HG03097 (cell line): ENCODE measurements around the gene HTT.

ENCODE experiments used
- ATAC-seq: cut with Tn5 transposase; IDR thresholded peaks from one replicate; pipeline ENCODE4 v1.9.1; 2021; ENCODE audit not compliant: unreplicated experiment, low FRiP score

Gene HTT

DNA sequence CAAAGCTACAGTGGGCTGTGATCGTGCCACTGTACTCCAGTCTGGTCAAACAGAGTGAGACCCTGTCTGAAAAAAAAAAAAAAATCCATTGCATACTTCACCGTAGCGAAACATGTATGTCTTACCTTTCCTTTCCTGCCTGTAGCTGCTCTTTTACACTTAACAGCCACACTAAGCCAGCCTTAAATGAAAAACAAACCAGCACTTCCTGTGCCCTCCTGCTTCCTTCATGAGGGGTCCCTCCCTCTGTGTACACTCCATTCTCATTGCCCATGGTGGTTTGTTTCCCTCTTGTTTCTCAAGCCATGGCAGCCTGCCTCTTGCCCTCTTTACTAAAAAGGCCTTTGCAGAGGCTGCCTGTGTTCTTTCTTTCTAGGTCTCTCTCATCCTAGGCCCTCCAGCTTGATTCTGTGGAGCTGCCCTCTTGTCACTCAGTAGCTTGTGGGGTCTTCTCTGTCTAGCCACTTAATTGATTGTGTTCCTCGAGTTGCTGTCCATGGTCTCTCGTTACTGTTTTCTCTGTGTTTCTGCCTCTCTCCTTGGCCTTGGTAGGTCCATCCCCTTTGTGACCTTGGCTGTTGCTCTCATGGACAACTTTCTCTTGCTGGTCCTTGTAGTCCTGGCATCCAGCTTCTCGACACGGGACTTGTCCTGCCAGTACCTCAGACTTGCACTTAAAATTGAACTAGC, 122.3 kb downstream of the HTT start:
- no peak for ATAC-seq

- no peak for ATAC-seq
Observed at GRCh38 chr4:3197366-3198105, 123.1 kb downstream of the HTT start.

DNA sequence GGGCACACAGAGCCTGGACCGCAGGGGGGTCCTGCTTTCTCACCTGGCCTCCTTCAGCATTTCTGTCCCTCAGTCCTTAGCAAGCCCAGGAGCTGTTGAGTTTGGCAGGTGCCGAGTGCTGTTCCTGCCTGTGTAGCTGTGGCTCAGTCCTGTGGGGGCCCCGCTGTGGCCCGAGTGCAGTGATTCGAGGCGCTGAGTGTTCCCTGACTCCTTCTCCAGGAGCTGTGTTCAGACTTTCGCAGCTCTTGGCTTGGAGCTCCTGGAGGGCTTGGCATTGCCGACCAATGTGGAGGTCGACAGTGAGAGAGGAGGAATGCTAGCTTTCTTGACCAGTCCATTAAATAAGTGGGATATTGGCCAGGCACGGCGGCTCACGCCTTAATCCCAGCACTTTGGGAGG, 124.4 kb downstream of the HTT start:
- ATAC-seq, result no peak

DNA sequence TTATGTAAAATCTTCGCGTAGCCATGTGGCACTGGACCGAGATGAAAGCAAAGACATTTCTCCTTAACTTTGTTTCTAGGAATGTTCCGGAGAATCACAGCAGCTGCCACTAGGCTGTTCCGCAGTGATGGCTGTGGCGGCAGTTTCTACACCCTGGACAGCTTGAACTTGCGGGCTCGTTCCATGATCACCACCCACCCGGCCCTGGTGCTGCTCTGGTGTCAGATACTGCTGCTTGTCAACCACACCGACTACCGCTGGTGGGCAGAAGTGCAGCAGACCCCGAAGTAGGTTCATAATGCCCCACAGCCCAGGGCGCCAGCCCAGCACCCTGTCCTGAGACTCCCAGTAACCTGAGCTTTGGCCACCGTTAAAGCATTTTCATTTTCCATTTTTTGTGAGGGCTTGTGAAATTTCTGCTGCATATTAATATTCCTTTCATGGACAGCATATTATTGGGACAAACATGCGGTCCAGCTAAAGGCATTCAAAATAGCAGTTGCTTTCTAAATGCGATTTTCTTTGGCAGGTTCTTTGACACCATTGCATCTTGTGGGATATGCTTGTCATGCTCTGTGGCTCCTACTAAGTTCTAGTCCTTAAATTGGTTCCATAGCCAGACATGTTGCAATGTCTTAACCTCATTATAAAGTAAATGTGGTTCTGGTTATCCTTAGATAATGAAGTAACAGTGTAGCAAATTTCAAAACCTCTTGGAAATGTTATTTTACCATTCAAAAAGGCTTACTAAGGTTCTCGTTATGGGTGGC, 125.4 kb downstream of the HTT start:
- no peak for ATAC-seq

- ATAC-seq, result no peak
Observed at GRCh38 chr4:3200423-3201090, 126.1 kb downstream of the HTT start.

DNA sequence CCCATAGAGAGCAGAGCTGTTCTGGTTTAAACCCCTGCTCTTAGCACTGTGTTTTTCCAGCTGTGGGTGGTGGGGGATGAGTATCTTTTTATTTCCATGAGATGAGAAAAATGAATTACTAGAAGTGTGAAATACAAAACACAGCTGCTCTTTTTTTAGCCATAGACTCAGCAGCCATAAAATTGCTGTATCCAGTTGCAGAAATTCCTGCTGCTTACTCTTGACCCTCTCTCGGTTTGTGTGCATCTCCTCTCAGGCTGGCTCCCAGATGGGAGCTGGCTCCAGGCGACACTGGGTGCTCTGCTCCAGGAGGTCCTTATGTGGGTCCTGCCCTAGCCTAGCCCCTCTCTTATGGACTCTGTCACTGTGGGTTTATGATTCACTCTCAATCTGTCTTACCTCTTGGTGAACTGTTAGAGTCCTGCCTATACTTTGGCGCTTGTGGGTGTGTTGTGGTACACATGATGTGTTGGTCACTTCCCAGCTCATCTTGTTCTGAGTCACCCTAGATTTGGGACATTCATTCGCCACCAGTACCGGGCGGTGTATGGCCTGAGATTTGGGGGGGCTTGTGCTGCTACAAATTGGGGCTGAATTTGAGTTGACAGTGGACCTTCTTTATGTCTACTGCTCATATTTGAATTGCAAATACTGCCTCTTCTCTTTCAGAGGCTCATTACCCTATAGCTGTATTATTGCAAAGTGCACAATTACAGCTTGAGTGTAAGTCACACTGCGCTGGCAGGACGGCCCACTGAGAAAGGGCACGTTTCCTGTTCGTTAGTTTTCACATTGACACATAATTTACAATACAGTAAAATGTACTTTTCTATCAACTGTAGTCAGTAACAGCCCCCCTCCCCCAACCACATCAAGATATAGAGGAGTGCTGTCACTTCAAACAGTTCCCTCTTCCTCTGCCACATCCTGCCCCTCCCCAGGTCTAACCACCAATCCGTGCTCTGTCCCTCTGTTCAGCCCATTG, 127.5 kb downstream of the HTT start:
- ATAC-seq, result peak; percentile 54

- no peak for ATAC-seq
Observed at GRCh38 chr4:3202836-3203820, 128.6 kb downstream of the HTT start.

- ATAC-seq, result no peak
Observed at GRCh38 chr4:3203971-3204431, 129.5 kb downstream of the HTT start.

- ATAC-seq, result no peak
Observed at GRCh38 chr4:3205995-3206394, 131.5 kb downstream of the HTT start.

GRCh38 chr4:3206439-3207100, 132.1 kb downstream of the HTT start:
- ATAC-seq, result no peak

- ATAC-seq, result no peak
Observed at GRCh38 chr4:3207531-3208037, 133.1 kb downstream of the HTT start.

GRCh38 chr4:3208826-3209225, 134.3 kb downstream of the HTT start:
- no peak for ATAC-seq

DNA sequence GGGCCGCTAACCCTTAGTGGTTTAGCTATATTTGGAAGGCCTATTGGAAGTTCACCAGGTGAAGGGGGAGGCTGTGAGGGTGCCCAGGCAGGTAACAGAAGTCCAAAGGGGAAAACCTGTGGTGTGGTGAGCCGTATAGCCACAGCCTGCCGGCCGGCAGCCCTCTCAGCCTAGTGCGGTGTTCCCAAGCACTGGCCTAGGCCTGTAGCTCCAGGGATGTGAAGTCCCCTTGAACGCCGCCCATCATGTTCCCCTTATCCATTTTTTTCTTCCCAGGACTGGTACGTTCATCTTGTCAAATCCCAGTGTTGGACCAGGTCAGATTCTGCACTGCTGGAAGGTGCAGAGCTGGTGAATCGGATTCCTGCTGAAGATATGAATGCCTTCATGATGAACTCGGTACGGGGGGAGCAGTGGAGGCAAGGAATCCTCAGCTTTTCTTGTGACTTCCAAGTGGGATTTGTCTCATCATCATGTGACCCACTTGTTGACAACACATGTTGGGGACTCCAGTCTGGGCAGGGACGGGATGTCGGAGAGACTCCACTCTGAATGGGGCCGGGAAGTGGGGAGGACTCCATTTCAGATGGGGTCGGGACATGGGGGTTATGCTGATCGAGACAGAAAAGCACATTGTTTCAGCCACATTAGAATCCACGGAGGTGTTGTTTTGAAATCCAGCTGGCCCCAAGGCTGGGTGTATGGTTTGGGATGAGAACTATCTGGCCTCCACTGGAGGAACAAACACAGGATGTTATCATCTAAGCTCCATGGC, 135.3 kb downstream of the HTT start:
- no peak for ATAC-seq

GRCh38 chr4:3210467-3210866, 136.0 kb downstream of the HTT start:
- no peak for ATAC-seq

DNA sequence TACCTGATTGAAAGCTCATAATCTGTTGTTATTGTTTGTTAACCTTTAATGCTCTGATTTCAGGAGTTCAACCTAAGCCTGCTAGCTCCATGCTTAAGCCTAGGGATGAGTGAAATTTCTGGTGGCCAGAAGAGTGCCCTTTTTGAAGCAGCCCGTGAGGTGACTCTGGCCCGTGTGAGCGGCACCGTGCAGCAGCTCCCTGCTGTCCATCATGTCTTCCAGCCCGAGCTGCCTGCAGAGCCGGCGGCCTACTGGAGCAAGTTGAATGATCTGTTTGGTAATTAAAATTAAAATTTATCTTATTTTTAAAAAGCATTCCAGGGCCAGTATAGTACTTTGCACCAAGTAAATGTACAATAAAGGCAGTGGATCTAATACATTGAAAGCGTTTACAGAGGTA, 137.4 kb downstream of the HTT start:
- no peak for ATAC-seq

GRCh38 chr4:3212391-3213105, 138.1 kb downstream of the HTT start:
- ATAC-seq, result no peak

GRCh38 chr4:3213106-3213425, 138.6 kb downstream of the HTT start:
- no peak for ATAC-seq
